MM.1S (cell line): Measurements from ENCODE around the gene LIPE.

Experiments used
- CTCF ChIP-seq: fragments of 300-600 bp; sonication (generic); IDR thresholded peaks from 2 replicates; pipeline ENCODE4 v1.5.1; 2016; ENCODE audit warnings: antibody characterized with exemption, low read length, mixed read lengths
- EZH2 ChIP-seq: fragments of 300-600 bp; sonication (generic); optimal IDR thresholded peaks from 2 replicates; pipeline ENCODE3; 2017; ENCODE audit warnings: low read depth, mild to moderate bottlenecking, antibody characterized with exemption, low read length, mixed read lengths
- EZH2phosphoT487 ChIP-seq: fragments of 300-600 bp; sonication (generic); IDR thresholded peaks from 2 replicates; pipeline ENCODE4 v1.6.1; 2018; ENCODE audit warnings: antibody characterized with exemption, low read length

DNA sequence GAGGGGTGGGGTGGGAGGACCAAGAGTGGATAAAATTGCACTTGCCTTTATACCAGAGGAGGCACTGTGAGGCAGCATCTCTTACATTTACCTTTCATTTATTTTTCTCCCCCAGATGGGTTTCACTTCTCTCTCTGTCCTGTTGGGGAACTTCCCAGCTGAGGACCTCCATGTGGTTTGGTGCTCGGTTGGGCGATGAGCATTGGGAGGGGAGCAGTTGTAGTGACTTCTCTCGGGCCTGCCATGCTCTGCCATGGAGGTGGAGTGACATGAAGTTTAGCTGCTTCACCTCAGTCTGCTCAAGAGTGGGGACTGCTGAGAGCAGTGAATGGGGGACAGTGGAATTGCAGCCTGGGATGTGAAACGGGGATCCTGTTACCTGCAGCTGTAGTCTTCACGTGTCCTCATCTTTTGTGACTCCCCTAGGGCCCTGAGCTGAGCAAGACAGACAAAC, 38.7 kb upstream of the LIPE start:
- TF ChIP-seq EZH2 (no peak), CTCF (peak; percentile 38), EZH2phosphoT487 (no peak)
